Stimulated activated effector memory CD8-positive, alpha-beta T cell treated with anti-CD3 and anti-CD28 coated beads, Interleukin-12 subunit alpha, Interleukin-12 subunit beta, amount 100 ng/mL, for 72 hours (primary cell): Measurements from ENCODE around the gene SLC9A1.
A peak's percentile ranks its signal among the peaks of the same experiment; 100 is the strongest.

Experiments
- ATAC-seq: fragments of 150-1000 bp; cut with Tn5 transposase; 2 replicates; pipeline ENCODE4 v1.10.0; 2021
- DNase-seq, 2 donors: peaks; one replicate each; pipeline ENCODE4 v3.0.0; 2021 to 2022; ENCODE audit warnings: low spot score in 2 of 2
- H3K27ac Mint-ChIP-seq: one replicate; pipeline ENCODE4 v1.8.0; 2022; ENCODE audit warnings: mild to moderate bottlenecking, mixed read lengths
- H3K36me3 Mint-ChIP-seq: one replicate; pipeline ENCODE4 v1.8.0; 2022; ENCODE audit warnings: mild to moderate bottlenecking, mixed read lengths
- H3K4me1 Mint-ChIP-seq: one replicate; pipeline ENCODE4 v1.8.0; 2022; ENCODE audit warnings: mixed read lengths
- H3K4me3 Mint-ChIP-seq: one replicate; pipeline ENCODE4 v1.8.0; 2022; ENCODE audit warnings: mild to moderate bottlenecking, mixed read lengths
- H3K9me3 Mint-ChIP-seq: one replicate; pipeline ENCODE4 v1.8.0; 2022; ENCODE audit warnings: mixed read lengths

Gene SLC9A1

DNA sequence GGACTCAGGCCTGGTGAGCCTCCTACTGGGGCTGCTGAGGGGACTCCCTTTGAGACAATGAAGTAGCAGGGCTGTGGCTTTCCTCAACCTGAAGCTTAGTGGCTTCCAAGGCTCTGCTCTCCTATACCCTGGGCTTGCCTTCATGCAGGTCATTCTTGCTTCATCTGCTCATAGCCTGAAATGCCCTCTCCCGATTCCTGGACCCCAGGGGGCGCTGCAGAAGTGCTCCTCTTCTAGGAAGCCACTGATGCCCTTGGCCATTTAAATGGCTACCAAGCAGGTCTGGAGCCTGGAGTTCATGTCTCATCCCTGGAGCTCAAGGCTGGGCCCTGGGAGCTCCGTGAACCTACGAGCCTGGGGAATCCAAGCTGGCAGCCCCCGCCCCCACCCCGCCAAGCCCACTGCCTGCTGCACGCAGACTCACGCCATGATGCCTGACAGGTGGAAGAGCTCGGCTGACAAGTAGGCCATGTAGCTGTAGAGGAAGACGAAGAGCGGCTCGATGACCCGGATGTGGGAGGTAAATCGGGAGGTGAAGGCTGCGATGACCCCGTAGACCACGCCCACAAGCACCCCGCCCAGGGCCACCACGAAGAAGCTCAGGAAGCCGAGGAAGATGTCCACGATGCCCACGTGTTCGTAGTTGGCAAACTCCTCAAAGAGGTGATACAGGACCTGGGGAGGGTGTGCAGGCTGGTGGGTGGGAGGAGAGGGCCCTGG lies 45.7 kb downstream of the SLC9A1 start:
- DNase-seq = no peak
- peak overlapping the region; percentile 95 for H3K27ac Mint-ChIP-seq

DNA sequence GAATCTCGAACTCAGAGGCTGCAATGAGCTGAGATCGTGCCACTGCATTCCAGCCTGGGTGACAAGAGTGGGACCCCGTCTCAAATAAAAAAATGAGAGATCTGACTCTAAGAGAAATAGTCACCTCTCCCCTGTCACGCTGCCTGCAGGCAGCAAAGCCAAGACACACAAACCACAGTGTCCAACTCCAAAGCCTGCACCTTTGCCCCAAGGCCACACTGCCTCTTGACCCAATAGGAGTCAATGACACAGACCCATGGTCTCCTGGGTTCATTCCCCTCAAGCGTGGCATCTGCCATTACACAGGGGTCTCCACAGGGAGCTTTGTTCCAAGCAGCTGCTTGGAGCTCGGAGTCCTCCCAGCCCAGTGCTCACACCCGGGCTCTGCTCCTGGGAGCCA lies 46.3 kb downstream of the SLC9A1 start:
- DNase-seq (no peak), ATAC-seq (no peak)
- H3K9me3 Mint-ChIP-seq = no peaks in the 10 kb centered on the region
- H3K4me3 Mint-ChIP-seq = peak overlapping the region; percentile 74
- H3K4me1 Mint-ChIP-seq = peaks cover 46% of the 10 kb centered on the region
- peaks cover 22% of the 10 kb centered on the region for H3K36me3 Mint-ChIP-seq
- peak overlapping the region; percentile 95 for H3K27ac Mint-ChIP-seq

More for the DNA sequence above, 45.7 kb downstream of the SLC9A1 start:
- Mint-ChIP-seq H3K4me1 (peaks cover 53% of the 10 kb centered on the region), H3K4me3 (peak overlapping the region; percentile 74), H3K9me3 (no peaks in the 10 kb centered on the region), H3K36me3 (peaks cover 21% of the 10 kb centered on the region)
- peak; percentile 14 for ATAC-seq

DNA sequence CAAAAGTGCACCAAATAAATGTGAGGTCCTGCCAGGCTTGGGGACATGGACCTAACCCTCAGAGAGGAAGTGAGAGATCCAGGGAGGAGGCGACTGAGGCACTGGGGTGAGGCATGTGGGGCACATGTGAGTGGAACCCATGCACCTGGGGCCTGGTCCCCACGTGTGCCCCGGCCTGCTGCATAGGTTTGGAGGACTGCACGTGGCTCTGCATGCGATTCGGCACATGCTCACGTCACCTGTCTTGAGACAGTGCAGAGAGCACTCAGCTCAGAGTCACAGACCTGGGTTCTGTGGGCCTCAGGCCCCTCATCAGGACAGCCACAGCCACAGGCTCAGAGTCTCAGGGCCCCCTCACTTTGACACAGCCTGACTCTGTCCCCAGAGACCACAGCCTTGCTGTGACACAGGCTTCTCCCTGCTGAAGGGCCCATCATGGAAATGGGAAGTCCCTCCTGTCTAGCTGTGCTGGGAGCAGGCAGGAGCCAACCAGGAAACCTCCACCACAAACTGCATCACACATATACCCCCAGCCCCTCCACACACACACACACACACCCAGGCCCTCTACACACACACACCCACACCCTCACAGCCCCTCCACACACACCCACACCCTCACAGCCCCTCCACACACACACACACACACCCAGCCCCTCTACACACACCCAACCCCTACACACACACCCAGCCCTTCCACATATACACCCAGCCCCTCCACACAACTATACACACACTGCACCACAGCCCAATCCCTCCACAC lies 48.2 kb downstream of the SLC9A1 start:
- Mint-ChIP-seq H3K4me1 (peaks cover 42% of the 10 kb centered on the region), H3K27ac (peak overlapping the region; percentile 74), H3K9me3 (no peaks in the 10 kb centered on the region), H3K4me3 (no peak overlapping the region), H3K36me3 (peaks cover 29% of the 10 kb centered on the region)
- no peak for DNase-seq
- ATAC-seq = peak; percentile 27

DNA sequence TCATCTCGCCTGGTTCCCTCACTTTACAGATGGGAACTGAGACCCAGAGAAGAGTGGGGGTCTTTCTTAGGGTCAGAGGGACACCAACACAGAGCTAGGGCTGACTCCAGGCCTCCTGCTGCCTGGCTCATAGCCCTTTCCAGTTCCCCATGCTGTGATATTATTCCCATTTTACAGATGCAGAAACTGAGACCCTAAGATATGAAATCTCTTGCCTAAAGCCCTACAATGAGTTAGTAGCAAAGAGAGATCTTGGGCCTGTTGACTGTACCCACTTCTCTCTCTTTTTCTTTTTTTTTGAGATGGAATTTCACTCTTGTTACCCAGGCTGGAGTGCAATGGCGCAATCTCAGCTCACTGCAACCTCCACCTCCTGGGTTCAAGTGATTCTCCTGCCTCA lies 49.9 kb downstream of the SLC9A1 start:
- peaks cover 35% of the 10 kb centered on the region for H3K36me3 Mint-ChIP-seq
- ATAC-seq = no peak
- H3K4me3 Mint-ChIP-seq = no peak overlapping the region
- peaks cover 39% of the 10 kb centered on the region for H3K4me1 Mint-ChIP-seq
- no peak for DNase-seq
- H3K27ac Mint-ChIP-seq = peak overlapping the region; percentile 74
- no peaks in the 10 kb centered on the region for H3K9me3 Mint-ChIP-seq

DNA sequence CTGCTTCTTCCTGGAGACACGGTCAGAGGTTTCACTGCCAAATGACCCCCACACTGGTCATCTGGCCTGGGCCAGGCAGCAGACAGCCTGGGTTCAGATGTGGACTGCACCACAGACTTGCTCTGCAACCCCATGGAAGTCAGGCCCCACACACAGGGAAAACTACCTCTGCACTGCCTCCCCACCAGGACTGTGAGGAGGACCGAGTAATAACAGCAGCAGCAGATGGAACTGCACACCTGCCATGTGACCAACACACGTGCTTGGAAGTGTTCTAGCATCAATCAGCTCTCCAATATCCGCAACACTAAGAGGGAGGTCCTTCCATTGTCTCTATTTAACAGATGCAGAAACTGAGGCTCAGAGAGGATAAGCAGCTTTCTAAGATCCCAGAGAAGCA lies 51.4 kb downstream of the SLC9A1 start:
- DNase-seq (no peak), ATAC-seq (no peak)
- H3K9me3 Mint-ChIP-seq = no peaks in the 10 kb centered on the region
- H3K4me3 Mint-ChIP-seq = no peak overlapping the region
- peak overlapping the region; percentile 67 for H3K27ac Mint-ChIP-seq
- peaks cover 32% of the 10 kb centered on the region for H3K36me3 Mint-ChIP-seq
- peaks cover 46% of the 10 kb centered on the region for H3K4me1 Mint-ChIP-seq

DNA sequence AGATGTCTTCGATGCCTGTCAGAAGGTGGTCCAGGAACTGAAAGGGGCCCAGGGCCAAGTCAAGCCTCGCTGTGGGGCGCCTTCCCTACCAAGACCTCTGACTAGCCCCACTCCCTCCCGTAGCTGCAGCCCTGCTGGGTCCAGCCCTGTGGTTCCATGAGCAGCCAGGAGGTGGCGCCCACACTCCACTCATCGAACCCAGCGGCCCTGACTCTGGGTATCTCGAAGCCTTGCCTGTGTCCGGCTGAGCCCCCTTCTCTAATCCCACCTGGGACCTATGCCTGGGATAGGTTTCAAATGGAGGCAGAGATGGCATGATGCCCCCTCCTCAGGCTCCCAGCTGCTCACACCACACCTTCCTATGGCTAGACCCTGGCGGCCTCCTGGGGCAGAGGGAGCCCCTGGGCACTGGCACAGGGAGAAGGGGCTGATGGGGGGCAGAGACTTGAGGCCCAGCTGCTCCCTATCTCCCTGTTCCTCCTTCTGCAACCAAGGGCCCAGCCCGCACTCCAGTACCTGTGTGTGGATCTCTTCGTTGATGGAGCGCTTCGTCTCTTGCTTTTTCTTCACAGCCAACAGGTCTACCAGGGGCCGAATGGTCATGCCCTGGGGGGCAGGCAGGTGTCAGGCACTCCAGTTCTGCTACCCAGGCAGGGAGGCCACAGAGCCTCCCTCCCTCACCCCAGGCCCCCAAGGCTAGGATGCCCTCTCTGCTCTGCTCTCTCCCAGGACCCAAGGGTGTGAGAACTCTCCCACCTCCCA lies 52.0 kb downstream of the SLC9A1 start:
- Mint-ChIP-seq H3K9me3 (no peaks in the 10 kb centered on the region), H3K36me3 (peaks cover 32% of the 10 kb centered on the region), H3K27ac (peak overlapping the region; percentile 67), H3K4me3 (no peak overlapping the region), H3K4me1 (peaks cover 48% of the 10 kb centered on the region)
- peak; percentile 81 to 95 for DNase-seq
- peak; percentile 61 for ATAC-seq

DNA sequence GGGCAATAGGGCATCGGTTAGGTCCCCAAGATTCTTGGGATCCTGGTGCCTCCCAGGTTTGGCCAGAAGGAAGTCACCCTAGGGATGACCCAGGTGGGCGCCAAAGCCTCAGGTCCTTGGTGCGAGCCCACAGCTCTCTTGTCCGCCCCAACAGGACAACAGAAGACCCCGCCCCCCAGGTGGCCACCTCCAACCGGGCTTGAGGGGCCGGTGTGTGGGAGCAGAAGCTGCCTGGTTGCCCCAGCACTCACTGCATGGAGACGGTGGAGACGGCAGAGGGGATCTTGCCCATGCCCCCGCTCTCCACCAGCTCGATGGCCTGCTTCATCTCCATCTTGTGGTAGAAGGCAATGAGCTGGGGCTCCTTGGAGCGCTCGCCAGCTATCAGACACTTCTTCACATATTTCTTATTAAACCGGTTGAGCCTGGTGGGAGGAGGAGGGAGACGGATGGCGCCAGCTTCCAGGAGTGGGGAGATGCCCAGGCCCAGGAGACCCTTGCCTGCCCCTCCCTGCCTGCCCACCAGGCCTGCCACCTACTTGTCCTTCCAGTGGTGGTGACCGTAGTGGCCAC lies 52.7 kb downstream of the SLC9A1 start:
- DNase-seq (no peak), ATAC-seq (no peak)
- Mint-ChIP-seq H3K4me3 (no peak overlapping the region), H3K27ac (peak overlapping the region; percentile 67), H3K4me1 (peaks cover 45% of the 10 kb centered on the region), H3K9me3 (no peaks in the 10 kb centered on the region), H3K36me3 (peaks cover 32% of the 10 kb centered on the region)

DNA sequence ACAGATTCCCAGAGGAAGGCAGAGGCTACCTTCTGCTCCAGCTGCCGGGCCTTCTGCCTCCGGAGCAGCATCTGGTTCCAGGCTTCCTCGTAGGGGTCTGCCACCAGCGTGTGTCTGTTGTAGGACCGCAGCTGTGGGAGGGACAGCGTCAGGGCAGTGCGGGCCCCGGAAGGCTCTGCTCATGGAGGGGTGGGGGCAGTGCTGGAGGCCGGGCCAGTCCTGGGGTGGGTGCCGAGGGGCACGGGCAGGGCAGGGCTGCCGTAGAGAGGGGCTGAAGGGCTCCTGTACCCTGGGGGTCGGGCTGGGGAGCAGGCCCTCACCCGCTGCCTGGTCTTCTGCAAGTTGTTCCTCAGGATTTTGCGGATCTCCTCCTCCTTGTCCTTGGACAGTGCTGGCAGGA lies 53.2 kb downstream of the SLC9A1 start:
- Mint-ChIP-seq H3K4me1 (peaks cover 40% of the 10 kb centered on the region), H3K36me3 (peaks cover 32% of the 10 kb centered on the region), H3K9me3 (no peaks in the 10 kb centered on the region), H3K27ac (peak overlapping the region; percentile 84), H3K4me3 (no peak overlapping the region)
- ATAC-seq = no peak
- no peak for DNase-seq

DNA sequence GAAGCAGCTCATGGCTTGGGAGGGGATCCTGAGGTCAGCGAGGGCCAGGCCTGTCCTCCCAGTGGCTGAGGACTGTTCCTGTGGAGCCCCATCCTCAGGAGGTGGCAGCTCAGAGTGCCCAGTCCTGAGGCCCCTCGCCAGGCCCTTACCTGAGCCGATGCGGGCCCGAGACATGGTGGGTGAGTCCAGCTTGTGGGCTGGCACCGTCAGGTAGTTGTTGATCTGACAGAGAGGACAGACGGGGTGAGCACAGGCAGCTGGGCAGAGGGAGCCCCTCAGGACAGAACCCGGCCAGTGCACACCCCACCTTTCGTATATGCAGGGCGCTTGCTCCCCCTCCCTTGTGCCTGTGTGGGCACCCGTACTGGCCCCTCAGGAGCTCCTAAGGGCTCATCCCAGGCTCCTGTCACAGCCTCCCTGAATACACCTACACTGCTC lies 53.9 kb downstream of the SLC9A1 start:
- Mint-ChIP-seq H3K27ac (peak overlapping the region; percentile 84), H3K9me3 (no peaks in the 10 kb centered on the region), H3K36me3 (peaks cover 32% of the 10 kb centered on the region), H3K4me1 (peaks cover 36% of the 10 kb centered on the region), H3K4me3 (no peak overlapping the region)
- DNase-seq = no peak
- no peak for ATAC-seq

DNA sequence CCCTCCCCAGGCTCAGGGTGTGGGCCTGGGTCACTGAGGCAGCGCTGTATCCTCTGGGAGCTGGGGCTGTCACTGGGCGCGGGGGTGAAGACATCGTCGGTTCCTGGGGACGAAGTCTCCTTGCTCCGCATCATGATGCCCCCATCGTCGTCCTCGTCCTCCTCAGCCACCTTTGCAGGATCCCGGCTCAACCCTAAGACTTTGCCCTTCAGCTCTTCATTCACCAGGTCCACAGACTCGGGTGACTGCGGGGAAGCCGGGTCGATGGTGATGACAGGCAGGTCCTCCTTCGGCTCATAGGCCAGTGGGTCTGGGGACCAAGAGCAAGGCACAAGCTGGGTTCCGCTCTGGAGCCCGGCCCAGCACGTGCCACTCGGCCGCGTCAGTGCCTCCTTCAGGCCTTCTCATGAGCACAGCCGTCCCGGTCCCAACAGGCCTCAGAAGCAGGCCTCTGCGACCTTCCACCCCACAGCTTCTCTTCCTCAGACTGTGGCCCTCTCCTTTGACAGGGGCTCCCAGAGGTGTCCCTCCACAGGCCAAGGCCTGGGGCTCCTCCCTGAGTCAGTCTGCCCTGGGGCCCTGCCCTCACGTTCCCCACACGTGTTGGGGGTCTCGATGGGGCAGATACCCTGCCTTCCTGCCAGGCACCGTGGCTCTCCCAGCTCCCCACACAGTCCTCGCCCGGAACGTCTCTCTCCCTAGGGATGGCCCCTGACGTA lies 54.4 kb downstream of the SLC9A1 start:
- no peaks in the 10 kb centered on the region for H3K9me3 Mint-ChIP-seq
- H3K27ac Mint-ChIP-seq = peak overlapping the region; percentile 84
- peaks cover 29% of the 10 kb centered on the region for H3K36me3 Mint-ChIP-seq

DNA sequence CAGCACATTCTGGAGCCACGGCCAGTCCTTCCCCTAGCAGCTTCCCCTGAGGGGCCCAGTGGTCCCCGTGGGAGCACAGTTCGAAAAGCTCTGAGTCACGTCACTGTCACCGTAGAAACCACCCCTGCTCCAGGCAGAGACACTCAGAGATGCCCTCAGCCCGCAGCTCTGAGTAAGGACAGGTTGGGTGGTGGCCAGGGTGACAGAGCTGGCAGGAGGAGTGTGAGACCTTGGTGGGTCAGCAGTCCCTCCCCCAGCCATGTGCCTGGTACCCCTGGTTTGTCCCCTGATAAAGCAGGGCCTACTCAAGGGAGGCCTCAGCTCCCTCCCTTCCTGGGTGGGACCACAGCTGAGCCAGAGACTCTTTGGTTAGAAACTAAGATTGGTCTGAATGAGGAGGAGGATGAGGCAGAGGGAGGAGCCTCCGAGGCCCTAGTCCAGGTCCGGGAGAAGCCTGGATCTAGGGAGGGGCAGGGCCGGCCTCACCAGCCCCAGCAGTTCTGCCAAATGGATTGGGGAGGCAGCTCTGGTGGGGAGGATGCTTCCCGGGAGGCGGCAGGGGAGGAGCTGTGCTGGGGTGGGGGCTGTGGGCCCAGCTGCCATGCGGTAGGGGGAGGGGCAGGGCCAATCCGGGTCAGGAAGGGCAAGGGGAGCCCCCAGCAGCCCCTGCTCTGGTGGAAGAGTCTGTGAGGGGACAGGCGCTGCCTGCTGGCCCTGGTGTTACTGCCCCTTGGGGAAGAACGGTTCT lies 55.2 kb downstream of the SLC9A1 start:
- DNase-seq (peak in 1 of 2 donors; percentile 14), ATAC-seq (peak; percentile 89)
- Mint-ChIP-seq H3K36me3 (peaks cover 23% of the 10 kb centered on the region), H3K9me3 (no peaks in the 10 kb centered on the region), H3K27ac (peak overlapping the region; percentile 87), H3K4me1 (peaks cover 29% of the 10 kb centered on the region), H3K4me3 (peak overlapping the region; percentile 8)

More for the DNA sequence above, 54.4 kb downstream of the SLC9A1 start:
- no peak overlapping the region for H3K4me3 Mint-ChIP-seq
- H3K4me1 Mint-ChIP-seq = peaks cover 31% of the 10 kb centered on the region
- no peak for ATAC-seq
- no peak for DNase-seq

DNA sequence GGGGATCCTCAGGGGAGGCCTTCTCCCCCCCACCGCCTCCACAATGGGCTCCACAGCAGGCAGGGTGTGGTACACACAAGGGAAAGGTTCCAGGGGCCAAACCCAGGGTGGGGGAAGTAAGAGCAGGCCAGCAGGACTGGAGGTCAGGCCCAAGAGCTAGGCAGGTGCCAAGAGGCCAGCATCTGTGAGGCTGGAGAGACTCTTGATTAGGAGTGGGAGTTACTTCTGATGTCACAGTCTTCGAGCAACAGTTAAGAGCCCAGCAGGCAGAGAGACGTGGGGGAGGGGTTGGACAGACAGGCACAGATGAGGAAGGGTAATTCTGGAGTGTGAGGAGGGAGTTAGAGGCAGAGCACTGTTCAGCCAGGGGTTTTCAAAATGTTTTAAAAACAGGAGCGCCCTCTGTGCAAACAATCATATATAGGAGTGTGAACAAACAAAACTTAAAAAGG lies 55.8 kb downstream of the SLC9A1 start:
- no peaks in the 10 kb centered on the region for H3K9me3 Mint-ChIP-seq
- peak; percentile 9 for ATAC-seq
- peaks cover 29% of the 10 kb centered on the region for H3K4me1 Mint-ChIP-seq
- peak overlapping the region; percentile 8 for H3K4me3 Mint-ChIP-seq
- peaks cover 23% of the 10 kb centered on the region for H3K36me3 Mint-ChIP-seq
- peak overlapping the region; percentile 87 for H3K27ac Mint-ChIP-seq
- no peak for DNase-seq

DNA sequence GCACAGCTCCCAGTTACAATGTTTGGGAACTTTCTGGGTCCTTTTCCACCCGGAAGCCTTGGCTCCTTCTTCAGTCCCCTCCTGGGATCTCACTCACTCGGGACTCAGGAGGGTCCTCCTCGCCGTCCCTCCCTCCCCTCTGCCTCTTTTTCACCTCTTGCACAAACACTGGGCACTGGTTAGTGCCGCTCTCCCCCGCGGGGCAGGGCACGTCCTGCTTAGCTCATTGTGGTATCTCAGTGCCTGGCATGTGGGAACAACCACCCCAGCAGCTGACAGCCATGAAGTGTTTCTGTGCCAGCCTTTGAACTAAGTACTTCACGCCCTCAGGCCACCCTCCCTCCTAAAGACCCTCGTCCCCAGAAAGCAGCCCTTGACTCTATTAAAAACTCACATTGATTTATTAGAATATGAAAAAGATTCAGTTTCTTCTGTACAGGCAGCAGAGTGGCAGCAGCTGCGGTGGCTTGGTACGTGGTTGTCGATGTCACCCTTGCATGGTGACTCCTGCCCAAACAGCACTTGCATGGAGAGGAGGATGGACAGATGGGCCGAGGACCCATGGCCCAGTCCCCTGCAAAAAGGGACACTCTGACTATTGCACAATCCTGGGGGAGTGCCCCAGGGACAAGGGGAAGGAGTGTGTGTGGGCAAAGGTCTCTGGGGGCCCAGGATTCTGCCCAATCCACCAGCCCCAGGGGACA lies 56.3 kb downstream of the SLC9A1 start:
- Mint-ChIP-seq H3K4me3 (peak overlapping the region; percentile 8), H3K27ac (peak overlapping the region; percentile 87), H3K36me3 (peaks cover 18% of the 10 kb centered on the region), H3K4me1 (peaks cover 29% of the 10 kb centered on the region), H3K9me3 (no peaks in the 10 kb centered on the region)
- ATAC-seq = no peak
- DNase-seq = no peak
